NT2/D1 (cell line): ENCODE measurements around the gene CPED1.

ENCODE experiments used
- DNase-seq: peaks from one replicate; pipeline ENCODE4 v3.0.0-alpha.2; 2011; ENCODE audit warnings: low read depth, low spot score
- H3K27me3 ChIP-seq: 2 replicates; pipeline ENCODE4 v1.6.0; 2011; ENCODE audit warnings: mild to moderate bottlenecking; ENCODE audit not compliant: insufficient read length, insufficient read depth
- H3K36me3 ChIP-seq: 2 replicates; pipeline ENCODE4 v1.6.1; 2011; ENCODE audit warnings: mild to moderate bottlenecking, low read length, mixed read lengths; ENCODE audit not compliant: insufficient read depth, insufficient read length
- H3K4me1 ChIP-seq: 2 replicates; pipeline ENCODE4 v1.5.1; 2011; ENCODE audit not compliant: insufficient read depth, insufficient read length
- H3K4me3 ChIP-seq: 2 replicates; pipeline ENCODE4 v1.5.1; 2011; ENCODE audit warnings: low read depth; ENCODE audit not compliant: insufficient read length
- H3K9ac ChIP-seq: 2 replicates; pipeline ENCODE4 v1.6.0; 2011; ENCODE audit warnings: low read depth; ENCODE audit not compliant: insufficient read length
- H3K9me3 ChIP-seq: 2 replicates; pipeline ENCODE4 v1.5.1; 2011; ENCODE audit warnings: mild to moderate bottlenecking, low read length; ENCODE audit not compliant: insufficient read depth
- SUZ12 ChIP-seq: IDR thresholded peaks from 2 replicates; pipeline ENCODE4 v1.6.1; 2011; ENCODE audit not compliant: insufficient read length, insufficient read depth; ENCODE audit errors: extremely low read depth
- YY1 ChIP-seq: IDR thresholded peaks from 2 replicates; pipeline ENCODE4 v1.6.1; 2011; ENCODE audit not compliant: insufficient read length, insufficient read depth
- ZNF274 ChIP-seq: IDR thresholded peaks from 2 replicates; pipeline ENCODE4 v1.6.1; 2011; ENCODE audit warnings: mild to moderate bottlenecking, low read depth, low read length

The CPED1 gene

GRCh38 chr7:121039510-121039822, 51.0 kb downstream of the CPED1 start:
- Histone ChIP-seq H3K36me3 (no peaks in the 10 kb centered on the region), H3K9ac (no peak overlapping the region), H3K9me3 (no peaks in the 10 kb centered on the region), H3K27me3 (no peaks in the 10 kb centered on the region), H3K4me1 (no peaks in the 10 kb centered on the region), H3K4me3 (no peak overlapping the region)
- TF ChIP-seq YY1 (no peak), SUZ12 (no peak), ZNF274 (no peak)
- DNase-seq, result no peak

GRCh38 chr7:121039994-121040393, 51.5 kb downstream of the CPED1 start:
- Histone ChIP-seq H3K9me3 (no peaks in the 10 kb centered on the region), H3K4me3 (no peak overlapping the region), H3K36me3 (no peaks in the 10 kb centered on the region), H3K9ac (no peak overlapping the region), H3K27me3 (no peaks in the 10 kb centered on the region), H3K4me1 (no peaks in the 10 kb centered on the region)
- no peak for DNase-seq
- TF ChIP-seq SUZ12, result no peak
- no peak for TF ChIP-seq YY1
- no peak for TF ChIP-seq ZNF274

GRCh38 chr7:121041516-121042148, 53.1 kb downstream of the CPED1 start:
- H3K9ac ChIP-seq, result no peak overlapping the region
- H3K36me3 ChIP-seq, result no peaks in the 10 kb centered on the region
- no peak for TF ChIP-seq SUZ12
- H3K9me3 ChIP-seq, result no peaks in the 10 kb centered on the region
- H3K27me3 ChIP-seq, result no peaks in the 10 kb centered on the region
- DNase-seq, result no peak
- H3K4me1 ChIP-seq, result no peaks in the 10 kb centered on the region
- H3K4me3 ChIP-seq, result no peak overlapping the region

- Histone ChIP-seq H3K9me3 (no peaks in the 10 kb centered on the region), H3K4me1 (no peaks in the 10 kb centered on the region), H3K27me3 (no peaks in the 10 kb centered on the region), H3K9ac (no peak overlapping the region), H3K4me3 (no peak overlapping the region), H3K36me3 (no peaks in the 10 kb centered on the region)
- no peak for DNase-seq
- TF ChIP-seq SUZ12 (no peak), YY1 (no peak), ZNF274 (no peak)
Observed at GRCh38 chr7:121042195-121042594, 53.7 kb downstream of the CPED1 start.

- H3K4me1 ChIP-seq, result no peaks in the 10 kb centered on the region
- H3K9ac ChIP-seq, result no peak overlapping the region
- H3K27me3 ChIP-seq, result no peaks in the 10 kb centered on the region
Observed at GRCh38 chr7:121042899-121043298, 54.4 kb downstream of the CPED1 start.

GRCh38 chr7:121043314-121044234, 55.1 kb downstream of the CPED1 start:
- no peaks in the 10 kb centered on the region for H3K9me3 ChIP-seq
- DNase-seq, result no peak
- no peaks in the 10 kb centered on the region for H3K27me3 ChIP-seq
- H3K4me1 ChIP-seq, result no peaks in the 10 kb centered on the region
- TF ChIP-seq YY1, result no peak
- TF ChIP-seq SUZ12, result no peak
- no peak for TF ChIP-seq ZNF274
- no peak overlapping the region for H3K9ac ChIP-seq
- no peaks in the 10 kb centered on the region for H3K36me3 ChIP-seq
- no peak overlapping the region for H3K4me3 ChIP-seq

More at GRCh38 chr7:121042899-121043298, 54.4 kb downstream of the CPED1 start:
- TF ChIP-seq YY1 (no peak), ZNF274 (no peak), SUZ12 (no peak)
- Histone ChIP-seq H3K36me3 (no peaks in the 10 kb centered on the region), H3K9me3 (no peaks in the 10 kb centered on the region), H3K4me3 (no peak overlapping the region)
- no peak for DNase-seq

- H3K36me3 ChIP-seq, result no peaks in the 10 kb centered on the region
- no peaks in the 10 kb centered on the region for H3K9me3 ChIP-seq
- no peaks in the 10 kb centered on the region for H3K27me3 ChIP-seq
- DNase-seq, result no peak
- TF ChIP-seq ZNF274 (no peak), SUZ12 (no peak), YY1 (no peak)
- H3K4me1 ChIP-seq, result no peaks in the 10 kb centered on the region
- no peak overlapping the region for H3K4me3 ChIP-seq
- no peak overlapping the region for H3K9ac ChIP-seq
Observed at GRCh38 chr7:121045090-121045489, 56.6 kb downstream of the CPED1 start.
